IPS-20b (cell line): ENCODE measurements around the gene ATP5PO.

Experiments used
- H3K27ac ChIP-seq: one replicate; pipeline ENCODE4 v1.5.1; 2013; ENCODE audit warnings: low read length
- H3K27me3 ChIP-seq: 2 replicates; pipeline ENCODE4 v1.6.1; 2013; ENCODE audit warnings: mild to moderate bottlenecking, low read length, inconsistent platforms; ENCODE audit not compliant: insufficient read depth
- H3K36me3 ChIP-seq: 2 replicates; pipeline ENCODE4 v1.6.1; 2013; ENCODE audit warnings: low read depth, mild to moderate bottlenecking, inconsistent platforms, low read length, moderate library complexity; ENCODE audit not compliant: insufficient read depth
- H3K4me1 ChIP-seq: 2 replicates; pipeline ENCODE4 v1.6.1; 2013; ENCODE audit warnings: mild to moderate bottlenecking, control low read depth, inconsistent platforms, low read length, moderate library complexity; ENCODE audit not compliant: insufficient read depth
- H3K4me3 ChIP-seq: 2 replicates; pipeline ENCODE4 v1.5.1; 2013; ENCODE audit warnings: mild to moderate bottlenecking, low read length, inconsistent platforms
- H3K9ac ChIP-seq: 2 replicates; pipeline ENCODE4 v1.6.1; 2013; ENCODE audit warnings: low read depth, mild to moderate bottlenecking, inconsistent platforms, low read length, moderate library complexity
- H3K9me3 ChIP-seq: 2 replicates; pipeline ENCODE4 v1.6.1; 2013; ENCODE audit warnings: mild to moderate bottlenecking, low read depth, low read length, inconsistent platforms; ENCODE audit not compliant: insufficient read depth

The ATP5PO gene

GRCh38 chr21:33894736-33895288 lies 20.8 kb downstream of the ATP5PO start:
- no peak overlapping the region for H3K27ac ChIP-seq
- H3K9me3 ChIP-seq, result no peaks in the 10 kb centered on the region
- H3K27me3 ChIP-seq, result no peaks in the 10 kb centered on the region
- no peak overlapping the region for H3K9ac ChIP-seq
- peak overlapping the region; percentile 48; the same call in 1 of the 2 replicates for H3K4me3 ChIP-seq
- no peaks in the 10 kb centered on the region for H3K36me3 ChIP-seq
- peaks cover 6% of the 10 kb centered on the region; the same call in 1 of the 2 replicates for H3K4me1 ChIP-seq

- Histone ChIP-seq H3K27me3 (no peaks in the 10 kb centered on the region), H3K4me1 (peaks cover 6% of the 10 kb centered on the region; the same call in 1 of the 2 replicates), H3K36me3 (no peaks in the 10 kb centered on the region), H3K27ac (no peak overlapping the region), H3K4me3 (no peak overlapping the region), H3K9me3 (no peaks in the 10 kb centered on the region), H3K9ac (no peak overlapping the region)
Measured at GRCh38 chr21:33893917-33894316, 21.7 kb downstream of the ATP5PO start.

GRCh38 chr21:33892853-33893252 lies 22.8 kb downstream of the ATP5PO start:
- peaks cover 6% of the 10 kb centered on the region; the same call in 1 of the 2 replicates for H3K4me1 ChIP-seq
- H3K9ac ChIP-seq, result no peak overlapping the region

GRCh38 chr21:33890187-33890586 lies 25.4 kb downstream of the ATP5PO start:
- H3K9ac ChIP-seq, result no peak overlapping the region
- no peaks in the 10 kb centered on the region for H3K27me3 ChIP-seq
- peaks cover 6% of the 10 kb centered on the region; the same call in 1 of the 2 replicates for H3K4me1 ChIP-seq
- H3K36me3 ChIP-seq, result no peaks in the 10 kb centered on the region
- no peak overlapping the region for H3K27ac ChIP-seq
- no peaks in the 10 kb centered on the region for H3K9me3 ChIP-seq
- no peak overlapping the region for H3K4me3 ChIP-seq

More at GRCh38 chr21:33892853-33893252, 22.8 kb downstream of the ATP5PO start:
- Histone ChIP-seq H3K27ac (no peak overlapping the region), H3K27me3 (no peaks in the 10 kb centered on the region), H3K36me3 (no peaks in the 10 kb centered on the region), H3K9me3 (no peaks in the 10 kb centered on the region), H3K4me3 (no peak overlapping the region)

GRCh38 chr21:33886321-33886720 lies 29.3 kb downstream of the ATP5PO start:
- Histone ChIP-seq H3K9me3 (no peaks in the 10 kb centered on the region), H3K36me3 (no peaks in the 10 kb centered on the region), H3K27ac (no peak overlapping the region), H3K4me3 (no peak overlapping the region), H3K9ac (no peak overlapping the region), H3K27me3 (no peaks in the 10 kb centered on the region), H3K4me1 (no peaks in the 10 kb centered on the region; the same call in 1 of the 2 replicates)

- Histone ChIP-seq H3K27ac (no peak overlapping the region), H3K9ac (no peak overlapping the region), H3K4me3 (no peak overlapping the region)
Measured at GRCh38 chr21:33885172-33885514, 30.5 kb downstream of the ATP5PO start.

GRCh38 chr21:33884376-33885171 lies 31.0 kb downstream of the ATP5PO start:
- Histone ChIP-seq H3K4me1 (no peaks in the 10 kb centered on the region; the same call in 1 of the 2 replicates), H3K9ac (no peak overlapping the region), H3K27me3 (no peaks in the 10 kb centered on the region), H3K36me3 (no peaks in the 10 kb centered on the region), H3K4me3 (no peak overlapping the region), H3K27ac (no peak overlapping the region), H3K9me3 (no peaks in the 10 kb centered on the region)

More at GRCh38 chr21:33885172-33885514, 30.5 kb downstream of the ATP5PO start:
- Histone ChIP-seq H3K36me3 (no peaks in the 10 kb centered on the region), H3K9me3 (no peaks in the 10 kb centered on the region), H3K4me1 (no peaks in the 10 kb centered on the region; the same call in 1 of the 2 replicates), H3K27me3 (no peaks in the 10 kb centered on the region)

- Histone ChIP-seq H3K36me3 (no peaks in the 10 kb centered on the region), H3K9ac (no peak overlapping the region), H3K27me3 (no peaks in the 10 kb centered on the region), H3K4me3 (no peak overlapping the region), H3K27ac (no peak overlapping the region), H3K4me1 (no peaks in the 10 kb centered on the region; the same call in 1 of the 2 replicates), H3K9me3 (no peaks in the 10 kb centered on the region)
Measured at GRCh38 chr21:33883118-33883517, 32.5 kb downstream of the ATP5PO start.

- Histone ChIP-seq H3K4me3 (no peak overlapping the region), H3K36me3 (no peaks in the 10 kb centered on the region), H3K9ac (no peak overlapping the region), H3K27me3 (no peaks in the 10 kb centered on the region), H3K27ac (no peak overlapping the region), H3K4me1 (no peaks in the 10 kb centered on the region; the same call in 1 of the 2 replicates), H3K9me3 (no peaks in the 10 kb centered on the region)
Measured at GRCh38 chr21:33881689-33882440, 33.7 kb downstream of the ATP5PO start.

- no peaks in the 10 kb centered on the region for H3K36me3 ChIP-seq
- H3K27me3 ChIP-seq, result no peaks in the 10 kb centered on the region
- no peak overlapping the region for H3K9ac ChIP-seq
- H3K4me3 ChIP-seq, result no peak overlapping the region
- H3K9me3 ChIP-seq, result no peaks in the 10 kb centered on the region
- no peaks in the 10 kb centered on the region; the same call in 1 of the 2 replicates for H3K4me1 ChIP-seq
- H3K27ac ChIP-seq, result no peak overlapping the region
Measured at GRCh38 chr21:33880626-33881025, 35.0 kb downstream of the ATP5PO start.

GRCh38 chr21:33878824-33879223 lies 36.8 kb downstream of the ATP5PO start:
- Histone ChIP-seq H3K9me3 (no peaks in the 10 kb centered on the region), H3K4me3 (no peak overlapping the region), H3K9ac (no peak overlapping the region), H3K27ac (no peak overlapping the region), H3K27me3 (no peaks in the 10 kb centered on the region), H3K4me1 (no peaks in the 10 kb centered on the region), H3K36me3 (no peaks in the 10 kb centered on the region)
